Loucy (cell line): ENCODE results near the gene PPM1G.

Experiments used
- H2AFZ ChIP-seq: fragments of 200-600 bp; sonication (generic); 2 replicates; pipeline ENCODE4 v1.6.0; 2016; ENCODE audit warnings: antibody characterized with exemption, mild to moderate bottlenecking, low read length, moderate library complexity
- H3F3A ChIP-seq: fragments of 200-600 bp; 2 replicates; pipeline ENCODE4 v1.6.0; 2016; ENCODE audit warnings: antibody characterized with exemption, low read depth, mild to moderate bottlenecking
- H3K27me3 ChIP-seq: fragments of 200-600 bp; sonication (generic); 2 replicates; pipeline ENCODE4 v1.6.1; 2014; ENCODE audit warnings: low read length, mild to moderate bottlenecking; ENCODE audit not compliant: insufficient read depth, poor library complexity, severe bottlenecking
- H3K36me3 ChIP-seq: fragments of 200-600 bp; sonication (generic); 2 replicates; pipeline ENCODE4 v1.6.1; 2016; ENCODE audit warnings: low read length; ENCODE audit not compliant: insufficient read depth
- H3K4me1 ChIP-seq: fragments of 200-600 bp; sonication (generic); 2 replicates; pipeline ENCODE4 v1.5.1; 2014; ENCODE audit warnings: low read length, mild to moderate bottlenecking; ENCODE audit not compliant: insufficient read depth, poor library complexity, severe bottlenecking
- H3K4me2 ChIP-seq: fragments of 200-600 bp; sonication (generic); 2 replicates; pipeline ENCODE4 v1.6.0; 2014; ENCODE audit warnings: antibody characterized with exemption, low read length, low read depth, mild to moderate bottlenecking; ENCODE audit not compliant: poor library complexity, severe bottlenecking
- H3K4me3 ChIP-seq: fragments of 200-600 bp; sonication (generic); 2 replicates; pipeline ENCODE4 v1.5.1; 2014; ENCODE audit warnings: low read length, mild to moderate bottlenecking, mixed read lengths; ENCODE audit not compliant: poor library complexity, severe bottlenecking
- H3K79me2 ChIP-seq: fragments of 200-600 bp; sonication (generic); 2 replicates; pipeline ENCODE4 v1.6.1; 2014; ENCODE audit warnings: low read length; ENCODE audit not compliant: insufficient read depth
- H3K9ac ChIP-seq: fragments of 200-600 bp; sonication (generic); 2 replicates; pipeline ENCODE4 v1.6.0; 2014; ENCODE audit warnings: mild to moderate bottlenecking, low read depth, low read length, moderate library complexity; ENCODE audit not compliant: poor library complexity, severe bottlenecking
- H3K9me2 ChIP-seq: fragments of 200-600 bp; sonication (generic); replicated peaks from 2 replicates; pipeline ENCODE4 v1.6.1; 2016; ENCODE audit warnings: low read depth, low read length, mixed read lengths
- H3K9me3 ChIP-seq: fragments of 200-600 bp; sonication (generic); 2 replicates; pipeline ENCODE4 v1.6.1; 2014; ENCODE audit warnings: mild to moderate bottlenecking, antibody characterized with exemption, low read length, low read depth; ENCODE audit not compliant: insufficient read depth
- H4K20me1 ChIP-seq: fragments of 200-600 bp; sonication (generic); 2 replicates; pipeline ENCODE4 v1.6.0; 2014; ENCODE audit warnings: antibody characterized with exemption, low read length, mild to moderate bottlenecking; ENCODE audit not compliant: insufficient read depth, poor library complexity, severe bottlenecking
- EZH2phosphoT487 ChIP-seq: fragments of 200-600 bp; IDR thresholded peaks from 2 replicates; pipeline ENCODE4 v1.6.1; 2018; ENCODE audit warnings: antibody characterized with exemption, mild to moderate bottlenecking, moderate library complexity, borderline replicate concordance
- TF ChIP-seq, protein P1 (sequence below): fragments of 200-600 bp; sonication (generic); conservative IDR thresholded peaks from 2 replicates; pipeline ENCODE4 v1.5.1; 2014; ENCODE audit warnings: mild to moderate bottlenecking, antibody characterized with exemption, low read length

Gene PPM1G

DNA sequence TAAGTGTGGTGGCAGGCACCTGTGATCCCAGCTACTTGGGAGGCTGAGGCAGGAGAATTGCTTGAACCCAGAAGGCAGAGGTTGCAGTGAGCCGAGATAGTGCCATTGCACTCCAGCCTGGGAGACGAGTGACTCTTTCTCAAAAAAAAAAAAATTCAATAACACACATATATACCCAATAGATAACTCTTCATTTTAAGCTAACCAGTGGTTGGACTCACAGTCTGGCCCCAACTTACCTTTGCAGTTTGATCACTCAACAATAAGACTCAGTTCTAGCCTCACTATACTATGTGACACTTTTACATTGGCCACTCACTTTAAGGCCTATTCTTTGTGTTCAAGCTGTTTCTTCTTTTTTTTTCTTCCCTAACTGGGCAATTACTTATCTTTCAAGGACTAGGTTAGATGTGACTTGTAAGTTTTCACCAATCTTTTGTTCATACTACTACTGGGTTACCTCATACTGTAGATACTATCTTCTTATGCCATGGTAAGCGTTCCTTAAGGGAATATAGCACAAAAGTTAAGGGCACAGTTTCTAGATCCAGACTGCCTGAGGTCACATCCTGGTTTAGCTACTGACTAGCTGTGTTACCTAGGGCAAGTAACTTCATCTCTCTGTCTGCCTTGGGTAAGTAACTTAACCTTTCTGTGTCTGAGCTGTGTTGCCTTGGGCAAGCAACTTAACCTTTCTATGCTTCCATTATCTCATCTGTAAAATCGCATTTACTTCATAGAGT is 46.5 kb downstream of the PPM1G start:
- Histone ChIP-seq H3K4me2 (no peak overlapping the region), H4K20me1 (peaks cover 3% of the 10 kb centered on the region), H3K4me3 (no peak overlapping the region), H3K9me2 (no peaks in the 10 kb centered on the region), H3K36me3 (peaks cover 24% of the 10 kb centered on the region; the same call in 1 of the 2 replicates), H2AFZ (no peak overlapping the region), H3K9me3 (no peaks in the 10 kb centered on the region), H3K9ac (no peak overlapping the region), H3F3A (no peaks in the 10 kb centered on the region), H3K4me1 (peaks cover 5% of the 10 kb centered on the region), H3K27me3 (no peaks in the 10 kb centered on the region), H3K79me2 (peaks cover 15% of the 10 kb centered on the region)
- no peak for TF ChIP-seq EZH2phosphoT487
- TF ChIP-seq, protein P1, sequence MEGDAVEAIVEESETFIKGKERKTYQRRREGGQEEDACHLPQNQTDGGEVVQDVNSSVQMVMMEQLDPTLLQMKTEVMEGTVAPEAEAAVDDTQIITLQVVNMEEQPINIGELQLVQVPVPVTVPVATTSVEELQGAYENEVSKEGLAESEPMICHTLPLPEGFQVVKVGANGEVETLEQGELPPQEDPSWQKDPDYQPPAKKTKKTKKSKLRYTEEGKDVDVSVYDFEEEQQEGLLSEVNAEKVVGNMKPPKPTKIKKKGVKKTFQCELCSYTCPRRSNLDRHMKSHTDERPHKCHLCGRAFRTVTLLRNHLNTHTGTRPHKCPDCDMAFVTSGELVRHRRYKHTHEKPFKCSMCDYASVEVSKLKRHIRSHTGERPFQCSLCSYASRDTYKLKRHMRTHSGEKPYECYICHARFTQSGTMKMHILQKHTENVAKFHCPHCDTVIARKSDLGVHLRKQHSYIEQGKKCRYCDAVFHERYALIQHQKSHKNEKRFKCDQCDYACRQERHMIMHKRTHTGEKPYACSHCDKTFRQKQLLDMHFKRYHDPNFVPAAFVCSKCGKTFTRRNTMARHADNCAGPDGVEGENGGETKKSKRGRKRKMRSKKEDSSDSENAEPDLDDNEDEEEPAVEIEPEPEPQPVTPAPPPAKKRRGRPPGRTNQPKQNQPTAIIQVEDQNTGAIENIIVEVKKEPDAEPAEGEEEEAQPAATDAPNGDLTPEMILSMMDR, result no peak

DNA sequence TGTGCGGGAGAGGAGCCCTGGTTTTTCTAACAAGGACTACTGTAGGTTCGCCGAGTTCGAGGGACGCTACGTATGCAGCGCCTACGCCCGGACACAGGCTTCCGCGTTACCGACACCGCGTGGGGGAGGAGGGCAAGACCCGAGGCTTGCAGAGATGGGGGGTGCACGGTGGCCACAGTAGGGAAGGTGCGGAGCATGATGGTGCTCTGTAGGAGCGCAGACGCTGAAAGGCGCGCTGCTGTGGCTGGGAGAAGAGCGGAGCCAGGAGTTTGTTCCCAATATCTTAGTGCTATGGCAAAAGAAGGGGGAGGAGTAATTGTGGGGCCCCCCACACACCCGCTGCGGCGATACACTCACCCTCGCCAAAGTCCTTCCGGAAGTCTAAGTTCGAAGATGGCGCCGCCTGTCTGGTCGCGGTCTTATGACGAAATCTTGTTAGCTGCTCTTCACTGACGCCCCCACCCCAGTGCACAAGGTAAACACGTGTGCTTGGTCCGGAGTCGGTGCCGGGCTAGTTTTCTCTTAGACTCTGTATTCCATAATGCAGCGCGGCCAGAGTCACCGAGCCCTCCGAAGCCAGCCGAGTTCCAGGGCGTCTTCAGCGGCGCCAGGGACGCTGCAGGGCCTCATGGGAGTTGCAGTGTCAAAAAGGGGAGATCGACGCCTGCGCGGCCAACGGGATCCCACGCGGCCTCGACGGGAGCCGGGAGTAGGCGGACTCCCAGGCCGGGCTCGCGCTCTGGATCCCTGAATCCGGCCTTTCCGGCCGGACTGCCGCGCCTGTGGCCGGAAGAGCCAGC is 52.8 kb downstream of the PPM1G start, which contains the start of gene GTF3C2:
TSS of gene GTF3C2 (minus strand) at position 383 of the 800 bp plus-strand sequence. CDS start 13,210 bp downstream, outside the sequence.
- peaks cover 69% of the 10 kb centered on the region for H3K79me2 ChIP-seq

DNA sequence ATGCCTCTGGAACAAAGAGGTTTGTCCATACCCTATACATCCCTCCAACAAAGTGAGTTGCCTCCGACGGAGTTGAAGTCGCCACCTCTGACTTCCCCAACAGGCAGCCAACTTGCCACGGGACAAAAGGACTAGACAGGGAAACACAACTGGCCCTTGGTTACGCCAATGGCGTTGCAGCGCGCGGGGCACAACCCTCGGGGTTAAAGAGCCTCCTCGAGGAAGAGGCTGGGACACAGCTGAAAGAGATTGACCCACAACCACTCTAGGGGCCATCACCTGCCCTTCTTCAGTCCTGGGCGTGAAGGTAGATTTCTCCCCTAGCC is 53.4 kb downstream of the PPM1G start:
- H3K4me3 ChIP-seq, result peak overlapping the region; percentile 93
- H3K36me3 ChIP-seq, result no peaks in the 10 kb centered on the region
- peak overlapping the region; percentile 81 for H2AFZ ChIP-seq
- TF ChIP-seq, protein P1, result no peak
- TF ChIP-seq EZH2phosphoT487, result no peak
- H3F3A ChIP-seq, result 0 out of 2 replicates have a peak, but pooled peaks cover 2% of the 10 kb centered on the region
- peak overlapping the region; percentile 94 for H3K9ac ChIP-seq
- no peaks in the 10 kb centered on the region for H3K9me3 ChIP-seq
- H3K27me3 ChIP-seq, result no peaks in the 10 kb centered on the region
- peaks cover 26% of the 10 kb centered on the region for H3K4me1 ChIP-seq
- H3K4me2 ChIP-seq, result peak overlapping the region; percentile 98
- H3K9me2 ChIP-seq, result no peaks in the 10 kb centered on the region
- peaks cover 19% of the 10 kb centered on the region for H4K20me1 ChIP-seq
- peaks cover 73% of the 10 kb centered on the region for H3K79me2 ChIP-seq

More for the DNA sequence above, 52.8 kb downstream of the PPM1G start, which contains the start of gene GTF3C2:
- H3K4me3 ChIP-seq, result peak within 1 kb of the TSS; percentile 93
- H3K4me2 ChIP-seq, result peak within 1 kb of the TSS; percentile 98
- peak within 1 kb of the TSS; percentile 81 for H2AFZ ChIP-seq
- peaks cover 26% of the 10 kb centered on the region for H3K4me1 ChIP-seq
- H3K9me2 ChIP-seq, result no peaks in the 10 kb centered on the region
- peak within 1 kb of the TSS; percentile 94 for H3K9ac ChIP-seq
- no peaks in the 10 kb centered on the region for H3K36me3 ChIP-seq
- no peaks in the 10 kb centered on the region for H3K9me3 ChIP-seq
- TF ChIP-seq, protein P1, result no peak
- TF ChIP-seq EZH2phosphoT487, result no peak
- 0 out of 2 replicates have a peak, but pooled peaks cover 2% of the 10 kb centered on the region for H3F3A ChIP-seq
- peaks cover 15% of the 10 kb centered on the region for H4K20me1 ChIP-seq
- H3K27me3 ChIP-seq, result no peaks in the 10 kb centered on the region
